ENCODE measurements around the gene VHLL. TPM values are rescaled to one million over a fixed set of nuclear protein-coding genes. Genes with fewer than 3 reads are reported as not detected.

The VHLL gene
- total and polyA plus RNA-seq, 2 of the 13 experiments (the other 11 are each of a cell fraction or from before 2014, with no cell fraction given): 0.24 TPM; not detected in 1

- TF ChIP-seq MNT (IDR thresholded peaks at IDR 0.05) (0 out of 2 replicates have a peak, but pooled peaks have one; percentile 27), ZNF546 (CRISPR knock-in tag; conservative IDR thresholded peaks at IDR 0.05) (no peak), ZNF839 (CRISPR knock-in tag; IDR thresholded peaks at IDR 0.05; ENCODE audit: borderline replicate concordance) (0 out of 2 replicates have a peak, but pooled peaks have one; percentile 27), GPN1 (CRISPR knock-in tag; IDR thresholded peaks at IDR 0.05; ENCODE audit: borderline replicate concordance) (no peak), ZIK1 (CRISPR knock-in tag; IDR thresholded peaks at IDR 0.05; ENCODE audit: borderline replicate concordance, low read depth) (no peak; the same call in 1 of the 2 replicates), PAX8 (CRISPR knock-in tag; IDR thresholded peaks at IDR 0.05; ENCODE audit: borderline replicate concordance) (no peak), ZNF496 (CRISPR knock-in tag; IDR thresholded peaks at IDR 0.05; ENCODE audit: insufficient replicate concordance) (no peak), SAP130 (CRISPR knock-in tag; IDR thresholded peaks at IDR 0.05; ENCODE audit: low read depth) (peak; percentile 97), YEATS2 (CRISPR knock-in tag; IDR thresholded peaks at IDR 0.05; ENCODE audit: borderline replicate concordance) (peak; percentile 99), ZNF460 (CRISPR knock-in tag; IDR thresholded peaks at IDR 0.05; ENCODE audit: borderline replicate concordance) (no peak; the same call in 1 of the 2 replicates), ZSCAN31 (CRISPR knock-in tag; IDR thresholded peaks at IDR 0.05; ENCODE audit: low read depth) (peak; percentile 86; the same call in 1 of the 2 replicates), ZFP82 (CRISPR knock-in tag; IDR thresholded peaks at IDR 0.05; ENCODE audit: borderline replicate concordance) (no peak), AKAP8 (CRISPR knock-in tag; IDR thresholded peaks at IDR 0.05) (0 out of 2 replicates have a peak, but pooled peaks have one; percentile 77), NPAS2 (CRISPR knock-in tag; IDR thresholded peaks at IDR 0.05; ENCODE audit: borderline replicate concordance) (no peak), ZNF430 (CRISPR knock-in tag; IDR thresholded peaks at IDR 0.05) (peak; percentile 57; the same call in 1 of the 2 replicates), JARID2 (CRISPR knock-in tag; IDR thresholded peaks at IDR 0.05; ENCODE audit: insufficient replicate concordance) (peak; percentile 85), ZFP37 (CRISPR knock-in tag; IDR thresholded peaks at IDR 0.05; ENCODE audit: borderline replicate concordance) (0 out of 2 replicates have a peak, but pooled peaks have one; percentile 33), ZNF530 (CRISPR knock-in tag; IDR thresholded peaks at IDR 0.05; ENCODE audit: low read depth) (no peak), JUNB (CRISPR knock-in tag; IDR thresholded peaks at IDR 0.05; ENCODE audit: borderline replicate concordance) (no peak), ZKSCAN5 (CRISPR knock-in tag; IDR thresholded peaks at IDR 0.05) (no peak), DZIP1 (CRISPR knock-in tag; IDR thresholded peaks at IDR 0.05) (no peak), PLRG1 (conservative IDR thresholded peaks at IDR 0.05) (no peak)
- TF ChIP-seq, protein P1, sequence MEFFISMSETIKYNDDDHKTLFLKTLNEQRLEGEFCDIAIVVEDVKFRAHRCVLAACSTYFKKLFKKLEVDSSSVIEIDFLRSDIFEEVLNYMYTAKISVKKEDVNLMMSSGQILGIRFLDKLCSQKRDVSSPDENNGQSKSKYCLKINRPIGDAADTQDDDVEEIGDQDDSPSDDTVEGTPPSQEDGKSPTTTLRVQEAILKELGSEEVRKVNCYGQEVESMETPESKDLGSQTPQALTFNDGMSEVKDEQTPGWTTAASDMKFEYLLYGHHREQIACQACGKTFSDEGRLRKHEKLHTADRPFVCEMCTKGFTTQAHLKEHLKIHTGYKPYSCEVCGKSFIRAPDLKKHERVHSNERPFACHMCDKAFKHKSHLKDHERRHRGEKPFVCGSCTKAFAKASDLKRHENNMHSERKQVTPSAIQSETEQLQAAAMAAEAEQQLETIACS (CRISPR knock-in tag; IDR thresholded peaks at IDR 0.05): no peak
- TF ChIP-seq, protein P2, sequence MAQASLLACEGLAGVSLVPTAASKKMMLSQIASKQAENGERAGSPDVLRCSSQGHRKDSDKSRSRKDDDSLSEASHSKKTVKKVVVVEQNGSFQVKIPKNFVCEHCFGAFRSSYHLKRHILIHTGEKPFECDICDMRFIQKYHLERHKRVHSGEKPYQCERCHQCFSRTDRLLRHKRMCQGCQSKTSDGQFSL (CRISPR knock-in tag; IDR thresholded peaks at IDR 0.05): no peak
Measured at GRCh38 chr1:156282479-156283222, 16.5 kb downstream of the VHLL start, which contains the start of gene SMG5 (continued).
